Measurements from ENCODE around the gene ETS1. TPM values are rescaled to one million over a fixed set of nuclear protein-coding genes. Genes with fewer than 3 reads are reported as not detected.

The ETS1 gene
- total and polyA plus RNA-seq, 10 donors: 58.1 to 455 (median 352) TPM

DNA sequence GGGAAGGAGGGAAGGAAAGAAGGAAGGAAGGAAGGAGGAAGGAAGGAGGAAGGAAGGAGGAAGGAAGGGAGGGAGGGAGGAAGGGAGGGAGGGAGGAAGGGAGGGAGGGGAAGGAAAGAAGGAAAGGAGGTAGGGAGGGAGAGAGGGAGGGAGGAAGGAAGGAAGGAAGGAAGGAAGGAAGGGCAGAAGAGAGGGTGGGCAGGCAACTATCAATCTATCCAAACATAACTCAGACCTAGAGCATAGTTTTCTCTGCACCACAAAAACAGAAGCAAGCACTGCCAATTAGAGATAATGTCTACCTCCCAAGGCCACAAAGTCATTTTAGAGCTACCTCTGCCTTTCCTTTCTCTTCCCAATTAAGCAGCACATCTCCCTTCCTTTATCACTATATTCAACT lies 109.1 kb downstream of the ETS1 start:
- intact Hi-C loops (cut with DNase I; ENCODE audit: low total_unique reads): no loop called here
- TF ChIP-seq POLR2A (IDR thresholded peaks at IDR 0.05) (no peak), POLR2AphosphoS5 (IDR thresholded peaks at IDR 0.05) (peak in 1 of 3 donors; percentile 30)
- Histone ChIP-seq H3K4me1 (peaks cover 93 to 100% (median 98%) of the 10 kb centered on the region in 6 donors), H3K27ac (peak overlapping the region; percentile 54 to 95 (median 87)), H3K36me3 (peaks cover 0 to 100% (median 66%) of the 10 kb centered on the region in 6 donors), H3K9me3 (no peaks in the 10 kb centered on the region), H3K27me3 (replicated peaks in 1 of 7) (no peaks in the 10 kb centered on the region), H3K4me3 (peak overlapping the region in 1 of 8 donors; percentile 35)
- DNase-seq: no peak

DNA sequence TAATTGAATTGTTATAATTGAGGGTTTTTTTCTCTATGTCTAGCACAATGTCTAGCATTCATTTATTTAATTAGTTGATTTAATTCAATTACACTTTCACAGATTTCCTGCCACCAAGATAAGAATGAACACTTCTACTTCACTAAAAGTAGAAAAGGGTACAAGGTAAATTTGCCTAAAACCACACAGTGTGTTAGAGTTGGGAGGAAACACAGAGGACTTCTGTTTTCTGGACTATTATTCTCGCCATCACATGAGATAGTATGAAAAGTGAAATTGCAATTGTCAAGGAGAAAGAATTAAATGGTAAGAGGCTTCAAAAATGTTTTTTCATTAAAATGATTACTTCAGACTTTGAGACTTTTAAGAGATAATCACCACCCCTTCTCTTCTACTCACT lies 109.5 kb downstream of the ETS1 start:
- 35 to 65% (median 59%) methylated on average over 1 of the region's 1 CpG for WGBS, 5 donors
- Histone ChIP-seq H3K36me3 (peaks cover 0 to 100% (median 69%) of the 10 kb centered on the region in 6 donors), H3K4me1 (peaks cover 93 to 100% (median 98%) of the 10 kb centered on the region in 6 donors), H3K27ac (peak overlapping the region; percentile 57 to 95 (median 86)), H3K4me3 (peak overlapping the region in 1 of 8 donors; percentile 35), H3K9me3 (no peaks in the 10 kb centered on the region), H3K27me3 (replicated peaks in 1 of 7) (no peaks in the 10 kb centered on the region)
- no peak for DNase-seq
- TF ChIP-seq POLR2A (IDR thresholded peaks at IDR 0.05): no peak
- TF ChIP-seq, protein P1, sequence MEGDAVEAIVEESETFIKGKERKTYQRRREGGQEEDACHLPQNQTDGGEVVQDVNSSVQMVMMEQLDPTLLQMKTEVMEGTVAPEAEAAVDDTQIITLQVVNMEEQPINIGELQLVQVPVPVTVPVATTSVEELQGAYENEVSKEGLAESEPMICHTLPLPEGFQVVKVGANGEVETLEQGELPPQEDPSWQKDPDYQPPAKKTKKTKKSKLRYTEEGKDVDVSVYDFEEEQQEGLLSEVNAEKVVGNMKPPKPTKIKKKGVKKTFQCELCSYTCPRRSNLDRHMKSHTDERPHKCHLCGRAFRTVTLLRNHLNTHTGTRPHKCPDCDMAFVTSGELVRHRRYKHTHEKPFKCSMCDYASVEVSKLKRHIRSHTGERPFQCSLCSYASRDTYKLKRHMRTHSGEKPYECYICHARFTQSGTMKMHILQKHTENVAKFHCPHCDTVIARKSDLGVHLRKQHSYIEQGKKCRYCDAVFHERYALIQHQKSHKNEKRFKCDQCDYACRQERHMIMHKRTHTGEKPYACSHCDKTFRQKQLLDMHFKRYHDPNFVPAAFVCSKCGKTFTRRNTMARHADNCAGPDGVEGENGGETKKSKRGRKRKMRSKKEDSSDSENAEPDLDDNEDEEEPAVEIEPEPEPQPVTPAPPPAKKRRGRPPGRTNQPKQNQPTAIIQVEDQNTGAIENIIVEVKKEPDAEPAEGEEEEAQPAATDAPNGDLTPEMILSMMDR (IDR thresholded peaks at IDR 0.05 in 8 of 11, conservative IDR thresholded peaks at IDR 0.05 in 3 of 11): no peak
- TF ChIP-seq POLR2AphosphoS5 (IDR thresholded peaks at IDR 0.05): no peak
- intact Hi-C loops (cut with DNase I; ENCODE audit: low total_unique reads): no loop called here

DNA sequence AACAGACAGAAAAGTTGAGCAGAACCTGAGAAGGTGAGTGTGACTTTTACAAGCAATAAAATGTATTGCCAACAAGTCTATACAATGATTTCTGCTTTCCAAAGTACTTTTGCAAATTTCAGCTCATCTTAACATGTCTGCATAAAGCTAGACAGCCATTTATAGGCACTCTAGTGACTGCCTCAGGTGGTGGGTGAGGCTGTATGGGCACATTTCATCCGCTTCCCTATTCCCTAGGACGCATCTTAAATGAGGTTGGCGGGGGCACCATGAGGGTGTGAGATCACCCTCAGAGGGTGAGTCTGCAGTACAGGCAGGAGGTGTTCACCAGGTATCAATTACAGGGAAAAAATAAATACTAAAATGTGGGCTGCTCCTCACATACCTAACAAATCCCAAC lies 110.1 kb downstream of the ETS1 start:
- H3K27ac ChIP-seq: peak overlapping the region; percentile 57 to 95 (median 86)
- TF ChIP-seq, protein P1 (IDR thresholded peaks at IDR 0.05 in 8 of 11, conservative IDR thresholded peaks at IDR 0.05 in 3 of 11): no peak
- no peak for TF ChIP-seq POLR2A (IDR thresholded peaks at IDR 0.05)
- peak in 1 of 3 donors; percentile 40 for TF ChIP-seq POLR2AphosphoS5 (IDR thresholded peaks at IDR 0.05)
- H3K4me3 ChIP-seq: peak overlapping the region in 1 of 8 donors; percentile 35
- intact Hi-C loops (cut with DNase I; ENCODE audit: low total_unique reads): no loop called here
- peaks cover 0 to 100% (median 72%) of the 10 kb centered on the region in 6 donors for H3K36me3 ChIP-seq
- no peak for DNase-seq
- 60 to 78% (median 69%) methylated on average over 3 of the region's 3 CpGs for WGBS, 5 donors
- no peaks in the 10 kb centered on the region for H3K9me3 ChIP-seq
- no peaks in the 10 kb centered on the region for H3K27me3 ChIP-seq (replicated peaks in 1 of 7)
- peaks cover 92 to 100% (median 98%) of the 10 kb centered on the region in 6 donors for H3K4me1 ChIP-seq

DNA sequence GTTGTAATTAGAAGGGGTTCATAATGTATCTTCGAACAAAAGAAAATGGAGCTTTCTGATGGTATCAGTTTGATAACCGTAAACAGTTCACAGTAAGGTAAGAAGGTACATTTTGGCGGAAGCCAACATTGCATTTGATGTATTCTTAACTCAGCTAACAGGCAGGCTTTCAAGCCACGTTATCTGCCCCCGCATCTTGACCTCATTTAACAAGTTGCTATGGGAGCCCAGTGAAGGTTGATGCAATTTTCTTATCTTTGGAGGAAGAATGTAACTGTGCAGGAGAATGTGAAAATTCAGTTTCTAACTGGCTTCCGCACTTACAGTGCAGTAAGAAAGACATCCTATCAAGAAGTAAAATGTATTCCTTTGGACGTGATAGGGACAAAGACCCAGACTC lies 110.6 kb downstream of the ETS1 start:
- WGBS, 5 donors: 54 to 76% (median 69%) methylated on average over 7 of the region's 7 CpGs

More for the DNA sequence above, 110.6 kb downstream of the ETS1 start:
- Histone ChIP-seq H3K27ac (peak overlapping the region; percentile 57 to 95 (median 86)), H3K27me3 (replicated peaks in 1 of 7) (no peaks in the 10 kb centered on the region), H3K4me1 (peaks cover 92 to 100% (median 98%) of the 10 kb centered on the region in 6 donors), H3K9me3 (no peaks in the 10 kb centered on the region), H3K36me3 (peaks cover 0 to 100% (median 72%) of the 10 kb centered on the region in 6 donors), H3K4me3 (peak overlapping the region in 1 of 8 donors; percentile 35)
- no peak for DNase-seq
- TF ChIP-seq, protein P1 (IDR thresholded peaks at IDR 0.05 in 8 of 11, conservative IDR thresholded peaks at IDR 0.05 in 3 of 11): no peak
- peak in 1 of 3 donors; percentile 83 for TF ChIP-seq POLR2AphosphoS5 (IDR thresholded peaks at IDR 0.05)
- TF ChIP-seq POLR2A (IDR thresholded peaks at IDR 0.05): no peak
- intact Hi-C loops (cut with DNase I; ENCODE audit: low total_unique reads): no loop called here
